GM23338 (cell line): ENCODE data around the gene NARS2. TPM values are rescaled to one million over a fixed set of nuclear protein-coding genes. Genes with fewer than 3 reads are reported as not detected.

Experiments
- ATAC-seq: fragments of 200-7000 bp; cut with Tn5 transposase; 3 replicates; pipeline ENCODE4 v1.9.1; 2020
- DNase-seq: peaks from one replicate; pipeline ENCODE4 v3.0.0-alpha.2; 2015; ENCODE audit warnings: low spot score
- H2AFZ ChIP-seq: fragments of 200-600 bp; sonication (generic); 2 replicates; pipeline ENCODE4 v1.8.0; 2016; ENCODE audit warnings: antibody characterized with exemption, mild to moderate bottlenecking, moderate library complexity
- H3F3A ChIP-seq: fragments of 200-600 bp; sonication (generic); replicated peaks from 2 replicates; pipeline ENCODE4 v1.8.0; 2017; ENCODE audit warnings: antibody characterized with exemption, mixed run types, low read depth
- H3K27ac ChIP-seq: fragments of 200-600 bp; sonication (generic); 2 replicates; pipeline ENCODE4 v1.6.1; 2016; ENCODE audit warnings: low read depth
- H3K27me3 ChIP-seq: fragments of 200-600 bp; sonication (generic); 2 replicates; pipeline ENCODE4 v1.8.0; 2016; ENCODE audit warnings: mild to moderate bottlenecking, mixed run types, moderate library complexity; ENCODE audit not compliant: insufficient read depth
- H3K36me3 ChIP-seq: fragments of 200-600 bp; sonication (generic); 2 replicates; pipeline ENCODE4 v1.8.0; 2016; ENCODE audit warnings: mild to moderate bottlenecking; ENCODE audit not compliant: insufficient read depth
- H3K4me1 ChIP-seq: fragments of 200-600 bp; sonication (generic); 2 replicates; pipeline ENCODE4 v1.8.0; 2016; ENCODE audit warnings: mild to moderate bottlenecking, moderate library complexity; ENCODE audit not compliant: insufficient read depth
- H3K4me2 ChIP-seq: fragments of 200-600 bp; sonication (generic); 2 replicates; pipeline ENCODE4 v1.7.1; 2017; ENCODE audit warnings: mixed run types
- H3K4me3 ChIP-seq: fragments of 200-600 bp; sonication (generic); 2 replicates; pipeline ENCODE4 v1.6.1; 2016; ENCODE audit warnings: mixed run types
- H3K79me2 ChIP-seq: fragments of 200-600 bp; sonication (generic); replicated peaks from 2 replicates; pipeline ENCODE4 v1.8.0; 2017; ENCODE audit warnings: mild to moderate bottlenecking; ENCODE audit not compliant: insufficient read depth
- H3K9me2 ChIP-seq: fragments of 200-600 bp; sonication (generic); 2 replicates; pipeline ENCODE4 v1.8.0; 2017; ENCODE audit not compliant: insufficient read depth
- H4K20me1 ChIP-seq: fragments of 200-600 bp; sonication (generic); replicated peaks from 2 replicates; pipeline ENCODE4 v1.8.0; 2017; ENCODE audit warnings: mild to moderate bottlenecking; ENCODE audit not compliant: insufficient read depth
- H3K27ac Mint-ChIP-seq: 2 replicates; pipeline ENCODE4 v1.8.0; 2020; ENCODE audit warnings: inconsistent platforms, mild to moderate bottlenecking, moderate library complexity, mixed read lengths
- H3K27me3 Mint-ChIP-seq: 3 replicates; pipeline ENCODE4 v1.8.0; 2022; ENCODE audit warnings: low read depth, mild to moderate bottlenecking, moderate library complexity, mixed read lengths, inconsistent platforms; ENCODE audit not compliant: insufficient read depth, poor library complexity
- H3K36me3 Mint-ChIP-seq: 3 replicates; pipeline ENCODE4 v1.8.0; 2021; ENCODE audit warnings: low read depth, mild to moderate bottlenecking, inconsistent platforms, moderate library complexity, mixed read lengths
- H3K4me1 Mint-ChIP-seq: 3 replicates; pipeline ENCODE4 v1.8.0; 2020; ENCODE audit warnings: mild to moderate bottlenecking, inconsistent platforms, mixed read lengths
- H3K4me3 Mint-ChIP-seq: 3 replicates; pipeline ENCODE4 v1.8.0; 2021; ENCODE audit warnings: moderate library complexity, mild to moderate bottlenecking, inconsistent platforms, mixed read lengths
- H3K9me3 Mint-ChIP-seq: 3 replicates; pipeline ENCODE4 v1.8.0; 2020; ENCODE audit warnings: moderate library complexity, mild to moderate bottlenecking, inconsistent platforms, mixed read lengths
- CREB1 ChIP-seq: fragments of 250-450 bp; sonication (Bioruptor Pico); IDR thresholded peaks from 2 replicates; pipeline ENCODE4 v1.5.0; 2020; ENCODE audit warnings: low read depth, mild to moderate bottlenecking, moderate library complexity
- ETS1 ChIP-seq: IDR thresholded peaks from 2 replicates; pipeline ENCODE4 v1.6.1; 2016; ENCODE audit warnings: antibody characterized with exemption
- EZH2 ChIP-seq: fragments of 200-600 bp; sonication (generic); IDR thresholded peaks from one replicate; pipeline ENCODE4 v1.8.0; 2017; ENCODE audit warnings: antibody characterized with exemption, mild to moderate bottlenecking, low read depth; ENCODE audit not compliant: unreplicated experiment
- EZH2phosphoT487 ChIP-seq: fragments of 200-600 bp; sonication (generic); IDR thresholded peaks from one replicate; pipeline ENCODE4 v1.8.1; 2018; ENCODE audit warnings: antibody characterized with exemption; ENCODE audit not compliant: unreplicated experiment
- JUNB ChIP-seq: IDR thresholded peaks from one replicate; pipeline ENCODE4 v1.6.1; 2016; ENCODE audit warnings: antibody characterized with exemption; ENCODE audit not compliant: unreplicated experiment
- NANOG ChIP-seq: IDR thresholded peaks from 2 replicates; pipeline ENCODE4 v1.6.1; 2016; ENCODE audit warnings: antibody characterized with exemption, borderline replicate concordance
- POLR2AphosphoS5 ChIP-seq: IDR thresholded peaks from 2 replicates; pipeline ENCODE4 v1.6.1; 2016; ENCODE audit warnings: antibody characterized with exemption, low read depth
- STAT1 ChIP-seq: IDR thresholded peaks from one replicate; pipeline ENCODE4 v1.6.1; 2016; ENCODE audit warnings: antibody characterized with exemption; ENCODE audit not compliant: unreplicated experiment
- ZNF114 ChIP-seq: fragments of 250-450 bp; sonication (Bioruptor Pico); IDR thresholded peaks from 2 replicates; pipeline ENCODE4 v1.5.0; 2020; ENCODE audit warnings: mild to moderate bottlenecking, moderate library complexity
- ZNF331 ChIP-seq: fragments of 250-450 bp; sonication (Bioruptor Pico); IDR thresholded peaks from 2 replicates; pipeline ENCODE4 v1.5.0; 2020; ENCODE audit warnings: low read depth, mild to moderate bottlenecking, moderate library complexity
- polyA plus RNA-seq: library from polyadenylated mRNA; unstranded; fragments of >200 nt; fragmentation: Nextera tagmentation; extraction: Ambion mirVana; gene quantifications from 2 replicates; pipeline ENCODE4 v1.2.1, GENCODE V29; 2016
- total RNA-seq: library from RNA; depleted of rRNA; stranded (reverse); fragments of >200 nt; shearing (Covaris generic); gene quantifications from 2 replicates; pipeline ENCODE4 v1.2.3, GENCODE V29; 2014
- TF ChIP-seq, protein P1 (sequence below), 2 experiments: fragments of 200-600 bp in 1 of 2; sonication (generic) in 1 of 2; conservative IDR thresholded peaks; 2 replicates each; pipeline versions ENCODE4 v1.5.1 to v1.6.1; 2016 to 2017; ENCODE audit warnings: antibody characterized with exemption in 2 of 2, low read depth in 2 of 2, mild to moderate bottlenecking in 2 of 2, moderate library complexity in 1 of 2
- TF ChIP-seq, protein P2 (sequence below): fragments of 250-450 bp; sonication (Bioruptor Pico); IDR thresholded peaks from 2 replicates; pipeline ENCODE4 v1.5.0; 2020; ENCODE audit warnings: mild to moderate bottlenecking, moderate library complexity
- TF ChIP-seq, protein P3 (sequence below): IDR thresholded peaks from one replicate; pipeline ENCODE4 v1.6.1; 2018; ENCODE audit warnings: antibody characterized with exemption; ENCODE audit not compliant: unreplicated experiment

Gene NARS2
- total and polyA plus RNA-seq, 2 experiments from 2014 or later, result 45.7 to 62.0 TPM

DNA sequence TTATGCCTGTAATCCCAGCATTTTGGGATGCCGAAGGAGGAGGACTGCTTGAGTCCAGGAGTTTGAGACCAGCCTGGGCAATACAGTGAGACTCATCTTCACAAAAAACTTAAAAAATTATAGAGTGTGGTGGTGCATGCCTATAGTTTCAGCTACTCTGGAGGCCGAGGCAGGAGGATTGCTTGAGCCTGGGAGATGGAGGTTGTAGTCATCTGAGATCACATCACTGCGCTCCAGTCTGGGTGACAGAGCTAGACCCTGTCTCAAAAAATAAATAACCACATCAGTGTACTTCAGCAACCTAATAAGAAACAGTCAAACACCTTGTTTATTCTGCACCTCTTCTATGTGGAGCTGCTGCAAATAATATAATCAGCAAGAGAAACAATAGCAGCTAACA, 1.4 kb downstream of the NARS2 start:
- ATAC-seq (no peak), DNase-seq (no peak)
- Histone ChIP-seq H3K4me1 (peaks cover 35% of the 10 kb centered on the region), H3F3A (0 out of 2 replicates have a peak, but pooled peaks cover 4% of the 10 kb centered on the region), H4K20me1 (no peaks in the 10 kb centered on the region), H3K4me2 (peak overlapping the region; percentile 85), H3K27me3 (no peaks in the 10 kb centered on the region), H3K36me3 (peaks cover 16% of the 10 kb centered on the region), H3K4me3 (peak overlapping the region; percentile 70), H3K27ac (no peak overlapping the region), H2AFZ (no peak overlapping the region), H3K79me2 (peaks cover 38% of the 10 kb centered on the region), H3K9me2 (no peaks in the 10 kb centered on the region)
- Mint-ChIP-seq H3K4me3 (peak overlapping the region; percentile 98), H3K4me1 (peaks cover 27% of the 10 kb centered on the region), H3K27me3 (peaks cover 2% of the 10 kb centered on the region), H3K27ac (no peak overlapping the region), H3K36me3 (peaks cover 17% of the 10 kb centered on the region), H3K9me3 (no peaks in the 10 kb centered on the region)
- TF ChIP-seq CREB1 (CRISPR knock-in tag) (no peak), STAT1 (no peak), EZH2phosphoT487 (no peak), NANOG (no peak), JUNB (no peak), POLR2AphosphoS5 (no peak), ETS1 (no peak), EZH2 (no peak), ZNF331 (CRISPR knock-in tag) (no peak), ZNF114 (CRISPR knock-in tag) (no peak)
- TF ChIP-seq, protein P1, sequence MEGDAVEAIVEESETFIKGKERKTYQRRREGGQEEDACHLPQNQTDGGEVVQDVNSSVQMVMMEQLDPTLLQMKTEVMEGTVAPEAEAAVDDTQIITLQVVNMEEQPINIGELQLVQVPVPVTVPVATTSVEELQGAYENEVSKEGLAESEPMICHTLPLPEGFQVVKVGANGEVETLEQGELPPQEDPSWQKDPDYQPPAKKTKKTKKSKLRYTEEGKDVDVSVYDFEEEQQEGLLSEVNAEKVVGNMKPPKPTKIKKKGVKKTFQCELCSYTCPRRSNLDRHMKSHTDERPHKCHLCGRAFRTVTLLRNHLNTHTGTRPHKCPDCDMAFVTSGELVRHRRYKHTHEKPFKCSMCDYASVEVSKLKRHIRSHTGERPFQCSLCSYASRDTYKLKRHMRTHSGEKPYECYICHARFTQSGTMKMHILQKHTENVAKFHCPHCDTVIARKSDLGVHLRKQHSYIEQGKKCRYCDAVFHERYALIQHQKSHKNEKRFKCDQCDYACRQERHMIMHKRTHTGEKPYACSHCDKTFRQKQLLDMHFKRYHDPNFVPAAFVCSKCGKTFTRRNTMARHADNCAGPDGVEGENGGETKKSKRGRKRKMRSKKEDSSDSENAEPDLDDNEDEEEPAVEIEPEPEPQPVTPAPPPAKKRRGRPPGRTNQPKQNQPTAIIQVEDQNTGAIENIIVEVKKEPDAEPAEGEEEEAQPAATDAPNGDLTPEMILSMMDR (conservative IDR thresholded peaks at IDR 0.05; ENCODE audit: low read depth in 2 of 2), result no peak
- TF ChIP-seq, protein P2, sequence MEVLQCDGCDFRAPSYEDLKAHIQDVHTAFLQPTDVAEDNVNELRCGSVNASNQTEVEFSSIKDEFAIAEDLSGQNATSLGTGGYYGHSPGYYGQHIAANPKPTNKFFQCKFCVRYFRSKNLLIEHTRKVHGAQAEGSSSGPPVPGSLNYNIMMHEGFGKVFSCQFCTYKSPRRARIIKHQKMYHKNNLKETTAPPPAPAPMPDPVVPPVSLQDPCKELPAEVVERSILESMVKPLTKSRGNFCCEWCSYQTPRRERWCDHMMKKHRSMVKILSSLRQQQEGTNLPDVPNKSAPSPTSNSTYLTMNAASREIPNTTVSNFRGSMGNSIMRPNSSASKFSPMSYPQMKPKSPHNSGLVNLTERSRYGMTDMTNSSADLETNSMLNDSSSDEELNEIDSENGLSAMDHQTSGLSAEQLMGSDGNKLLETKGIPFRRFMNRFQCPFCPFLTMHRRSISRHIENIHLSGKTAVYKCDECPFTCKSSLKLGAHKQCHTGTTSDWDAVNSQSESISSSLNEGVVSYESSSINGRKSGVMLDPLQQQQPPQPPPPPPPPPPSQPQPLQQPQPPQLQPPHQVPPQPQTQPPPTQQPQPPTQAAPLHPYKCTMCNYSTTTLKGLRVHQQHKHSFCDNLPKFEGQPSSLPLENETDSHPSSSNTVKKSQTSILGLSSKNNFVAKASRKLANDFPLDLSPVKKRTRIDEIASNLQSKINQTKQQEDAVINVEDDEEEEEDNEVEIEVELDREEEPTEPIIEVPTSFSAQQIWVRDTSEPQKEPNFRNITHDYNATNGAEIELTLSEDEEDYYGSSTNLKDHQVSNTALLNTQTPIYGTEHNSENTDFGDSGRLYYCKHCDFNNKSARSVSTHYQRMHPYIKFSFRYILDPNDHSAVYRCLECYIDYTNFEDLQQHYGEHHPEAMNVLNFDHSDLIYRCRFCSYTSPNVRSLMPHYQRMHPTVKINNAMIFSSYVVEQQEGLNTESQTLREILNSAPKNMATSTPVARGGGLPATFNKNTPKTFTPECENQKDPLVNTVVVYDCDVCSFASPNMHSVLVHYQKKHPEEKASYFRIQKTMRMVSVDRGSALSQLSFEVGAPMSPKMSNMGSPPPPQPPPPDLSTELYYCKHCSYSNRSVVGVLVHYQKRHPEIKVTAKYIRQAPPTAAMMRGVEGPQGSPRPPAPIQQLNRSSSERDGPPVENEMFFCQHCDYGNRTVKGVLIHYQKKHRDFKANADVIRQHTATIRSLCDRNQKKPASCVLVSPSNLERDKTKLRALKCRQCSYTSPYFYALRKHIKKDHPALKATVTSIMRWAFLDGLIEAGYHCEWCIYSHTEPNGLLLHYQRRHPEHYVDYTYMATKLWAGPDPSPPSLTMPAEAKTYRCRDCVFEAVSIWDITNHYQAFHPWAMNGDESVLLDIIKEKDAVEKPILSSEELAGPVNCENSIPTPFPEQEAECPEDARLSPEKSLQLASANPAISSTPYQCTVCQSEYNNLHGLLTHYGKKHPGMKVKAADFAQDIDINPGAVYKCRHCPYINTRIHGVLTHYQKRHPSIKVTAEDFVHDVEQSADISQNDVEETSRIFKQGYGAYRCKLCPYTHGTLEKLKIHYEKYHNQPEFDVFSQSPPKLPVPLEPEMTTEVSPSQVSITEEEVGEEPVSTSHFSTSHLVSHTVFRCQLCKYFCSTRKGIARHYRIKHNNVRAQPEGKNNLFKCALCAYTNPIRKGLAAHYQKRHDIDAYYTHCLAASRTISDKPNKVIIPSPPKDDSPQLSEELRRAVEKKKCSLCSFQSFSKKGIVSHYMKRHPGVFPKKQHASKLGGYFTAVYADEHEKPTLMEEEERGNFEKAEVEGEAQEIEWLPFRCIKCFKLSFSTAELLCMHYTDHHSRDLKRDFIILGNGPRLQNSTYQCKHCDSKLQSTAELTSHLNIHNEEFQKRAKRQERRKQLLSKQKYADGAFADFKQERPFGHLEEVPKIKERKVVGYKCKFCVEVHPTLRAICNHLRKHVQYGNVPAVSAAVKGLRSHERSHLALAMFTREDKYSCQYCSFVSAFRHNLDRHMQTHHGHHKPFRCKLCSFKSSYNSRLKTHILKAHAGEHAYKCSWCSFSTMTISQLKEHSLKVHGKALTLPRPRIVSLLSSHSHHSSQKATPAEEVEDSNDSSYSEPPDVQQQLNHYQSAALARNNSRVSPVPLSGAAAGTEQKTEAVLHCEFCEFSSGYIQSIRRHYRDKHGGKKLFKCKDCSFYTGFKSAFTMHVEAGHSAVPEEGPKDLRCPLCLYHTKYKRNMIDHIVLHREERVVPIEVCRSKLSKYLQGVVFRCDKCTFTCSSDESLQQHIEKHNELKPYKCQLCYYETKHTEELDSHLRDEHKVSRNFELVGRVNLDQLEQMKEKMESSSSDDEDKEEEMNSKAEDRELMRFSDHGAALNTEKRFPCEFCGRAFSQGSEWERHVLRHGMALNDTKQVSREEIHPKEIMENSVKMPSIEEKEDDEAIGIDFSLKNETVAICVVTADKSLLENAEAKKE (CRISPR knock-in tag), result no peak
- TF ChIP-seq, protein P3, sequence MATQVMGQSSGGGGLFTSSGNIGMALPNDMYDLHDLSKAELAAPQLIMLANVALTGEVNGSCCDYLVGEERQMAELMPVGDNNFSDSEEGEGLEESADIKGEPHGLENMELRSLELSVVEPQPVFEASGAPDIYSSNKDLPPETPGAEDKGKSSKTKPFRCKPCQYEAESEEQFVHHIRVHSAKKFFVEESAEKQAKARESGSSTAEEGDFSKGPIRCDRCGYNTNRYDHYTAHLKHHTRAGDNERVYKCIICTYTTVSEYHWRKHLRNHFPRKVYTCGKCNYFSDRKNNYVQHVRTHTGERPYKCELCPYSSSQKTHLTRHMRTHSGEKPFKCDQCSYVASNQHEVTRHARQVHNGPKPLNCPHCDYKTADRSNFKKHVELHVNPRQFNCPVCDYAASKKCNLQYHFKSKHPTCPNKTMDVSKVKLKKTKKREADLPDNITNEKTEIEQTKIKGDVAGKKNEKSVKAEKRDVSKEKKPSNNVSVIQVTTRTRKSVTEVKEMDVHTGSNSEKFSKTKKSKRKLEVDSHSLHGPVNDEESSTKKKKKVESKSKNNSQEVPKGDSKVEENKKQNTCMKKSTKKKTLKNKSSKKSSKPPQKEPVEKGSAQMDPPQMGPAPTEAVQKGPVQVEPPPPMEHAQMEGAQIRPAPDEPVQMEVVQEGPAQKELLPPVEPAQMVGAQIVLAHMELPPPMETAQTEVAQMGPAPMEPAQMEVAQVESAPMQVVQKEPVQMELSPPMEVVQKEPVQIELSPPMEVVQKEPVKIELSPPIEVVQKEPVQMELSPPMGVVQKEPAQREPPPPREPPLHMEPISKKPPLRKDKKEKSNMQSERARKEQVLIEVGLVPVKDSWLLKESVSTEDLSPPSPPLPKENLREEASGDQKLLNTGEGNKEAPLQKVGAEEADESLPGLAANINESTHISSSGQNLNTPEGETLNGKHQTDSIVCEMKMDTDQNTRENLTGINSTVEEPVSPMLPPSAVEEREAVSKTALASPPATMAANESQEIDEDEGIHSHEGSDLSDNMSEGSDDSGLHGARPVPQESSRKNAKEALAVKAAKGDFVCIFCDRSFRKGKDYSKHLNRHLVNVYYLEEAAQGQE, result no peak
